Measurements from ENCODE around the gene MED12L. TPM values are rescaled to one million over a fixed set of nuclear protein-coding genes. Genes with fewer than 3 reads are reported as not detected.

The MED12L gene
- polyA plus RNA-seq, 1 of the 3 experiments (the other 2 are of a cell fraction): 0.03 TPM

DNA sequence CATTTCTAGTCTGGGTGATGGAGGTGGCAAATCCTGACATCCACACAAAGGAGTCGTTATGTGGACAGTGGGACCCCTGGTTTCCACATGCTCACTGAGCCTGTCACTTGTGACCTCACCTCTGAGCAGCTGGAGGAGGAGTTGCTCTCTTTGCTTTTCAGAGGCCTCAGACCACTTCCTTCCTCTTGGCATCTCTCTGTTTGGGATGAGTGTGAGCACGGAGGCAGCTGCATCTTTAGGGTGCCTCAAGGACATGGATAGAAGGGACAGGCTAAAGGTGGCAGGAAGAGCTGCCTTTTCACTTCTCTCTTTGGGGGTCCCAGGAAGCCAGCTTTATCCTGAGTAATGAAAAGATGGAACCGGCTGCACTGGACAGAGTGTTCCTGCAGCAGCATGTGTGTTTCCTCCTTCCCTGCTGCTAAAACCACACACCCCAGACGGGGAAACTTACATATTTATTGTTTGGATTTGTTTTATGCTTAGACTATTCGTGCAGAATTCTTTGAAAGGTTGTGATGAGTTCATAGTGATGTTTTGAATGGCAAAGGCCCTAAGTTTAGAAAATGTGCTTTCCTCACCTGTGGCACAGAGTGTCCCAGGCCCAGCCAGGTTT, 85.8 kb downstream of the MED12L start:
- Histone ChIP-seq H2AFZ (ENCODE audit: low read depth) (no peak overlapping the region), H3F3A (replicated peaks; ENCODE audit: insufficient read depth) (no peaks in the 10 kb centered on the region), H3K4me3 (ENCODE audit: low read depth in 2 of 2, low read length in 1 of 2) (no peak overlapping the region), H3K27me3 (ENCODE audit: insufficient read depth) (0 out of 2 replicates have a peak, but pooled peaks cover 5% of the 10 kb centered on the region), H3K27ac (ENCODE audit: low read depth in 2 of 2, low read length in 1 of 2) (no peak overlapping the region), H3K4me2 (no peak overlapping the region), H3K9me3 (no peaks in the 10 kb centered on the region), H3K4me1 (ENCODE audit: control insufficient read depth in 1 of 2, insufficient read depth in 2 of 2, low read depth in 1 of 2, low read length in 1 of 2) (no peaks in the 10 kb centered on the region; a peak in 1 of 4 replicates), H3K9me2 (no peaks in the 10 kb centered on the region), H3K36me3 (replicated peaks in 1 of 2; ENCODE audit: control insufficient read depth in 1 of 2, insufficient read depth in 2 of 2, low read length in 1 of 2) (no peaks in the 10 kb centered on the region), H3K79me2 (ENCODE audit: insufficient read depth) (no peaks in the 10 kb centered on the region), H4K20me1 (ENCODE audit: insufficient read depth) (no peaks in the 10 kb centered on the region), H3K9ac (no peak overlapping the region)
- DNase-seq: no peak
- ChIA-PET CTCF (interaction anchor here (1.9 to 6.5 kb wide), 2 partner anchors 56 to 107 kb away, joined by 10 to 106 read pairs; partner anchors contain the start of gene P2RY14), POLR2A (no interaction called here)
- TF ChIP-seq TEAD4 (IDR thresholded peaks at IDR 0.05; ENCODE audit: borderline replicate concordance, insufficient read depth) (no peak), MEF2A (IDR thresholded peaks at IDR 0.05; ENCODE audit: borderline replicate concordance, low read depth) (no peak)
- WGBS (ENCODE audit: low lambda C conversion rate): 70% methylated on average over 5 of the region's 5 CpGs

DNA sequence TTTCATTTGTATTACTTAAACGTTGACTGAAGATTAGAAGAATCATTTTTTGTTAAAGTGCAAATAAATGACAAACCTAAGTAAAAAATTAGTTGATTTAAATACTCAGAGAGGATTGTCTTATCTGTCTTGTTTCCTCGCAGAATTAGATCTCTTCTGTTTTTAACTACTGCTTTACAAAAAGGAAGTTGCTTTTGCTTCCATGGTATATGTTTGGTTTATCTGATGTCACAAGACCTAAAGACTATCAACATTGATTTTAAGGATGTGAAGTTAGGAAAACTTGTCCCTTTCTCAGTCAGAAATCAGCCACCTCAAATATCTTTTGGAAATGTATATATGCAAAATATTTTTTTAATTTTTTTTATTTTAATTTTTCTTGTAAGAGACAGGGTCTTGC, 88.9 kb downstream of the MED12L start:
- H3K4me3 ChIP-seq (ENCODE audit: low read depth in 2 of 2, low read length in 1 of 2): no peak overlapping the region
- H3F3A ChIP-seq (replicated peaks; ENCODE audit: insufficient read depth): no peaks in the 10 kb centered on the region
- no peaks in the 10 kb centered on the region for H3K9me3 ChIP-seq
- no peaks in the 10 kb centered on the region for H3K9me2 ChIP-seq
- H3K4me2 ChIP-seq: no peak overlapping the region
- no peaks in the 10 kb centered on the region for H3K79me2 ChIP-seq (ENCODE audit: insufficient read depth)
- H3K27ac ChIP-seq (ENCODE audit: low read depth in 2 of 2, low read length in 1 of 2): no peak overlapping the region
- H4K20me1 ChIP-seq (ENCODE audit: insufficient read depth): no peaks in the 10 kb centered on the region
- H3K27me3 ChIP-seq (ENCODE audit: insufficient read depth): no peaks in the 10 kb centered on the region; the same call in 1 of the 2 replicates
- 71% methylated on average over 2 of the region's 2 CpGs for WGBS (ENCODE audit: low lambda C conversion rate)
- H2AFZ ChIP-seq (ENCODE audit: low read depth): no peak overlapping the region
- H3K4me1 ChIP-seq (ENCODE audit: control insufficient read depth in 1 of 2, insufficient read depth in 2 of 2, low read depth in 1 of 2, low read length in 1 of 2): peaks cover 0 to under 1% of the 10 kb centered on the region in 2 experiments; a peak in 1 of 4 replicates
- TF ChIP-seq USF2 (IDR thresholded peaks at IDR 0.05; ENCODE audit: borderline replicate concordance, low read depth, low read length) (no peak), NRF1 (IDR thresholded peaks at IDR 0.05; ENCODE audit: low read depth, low read length) (no peak), RFX5 (IDR thresholded peaks at IDR 0.05; ENCODE audit: low read length) (no peak)
- TF ChIP-seq, protein P1, sequence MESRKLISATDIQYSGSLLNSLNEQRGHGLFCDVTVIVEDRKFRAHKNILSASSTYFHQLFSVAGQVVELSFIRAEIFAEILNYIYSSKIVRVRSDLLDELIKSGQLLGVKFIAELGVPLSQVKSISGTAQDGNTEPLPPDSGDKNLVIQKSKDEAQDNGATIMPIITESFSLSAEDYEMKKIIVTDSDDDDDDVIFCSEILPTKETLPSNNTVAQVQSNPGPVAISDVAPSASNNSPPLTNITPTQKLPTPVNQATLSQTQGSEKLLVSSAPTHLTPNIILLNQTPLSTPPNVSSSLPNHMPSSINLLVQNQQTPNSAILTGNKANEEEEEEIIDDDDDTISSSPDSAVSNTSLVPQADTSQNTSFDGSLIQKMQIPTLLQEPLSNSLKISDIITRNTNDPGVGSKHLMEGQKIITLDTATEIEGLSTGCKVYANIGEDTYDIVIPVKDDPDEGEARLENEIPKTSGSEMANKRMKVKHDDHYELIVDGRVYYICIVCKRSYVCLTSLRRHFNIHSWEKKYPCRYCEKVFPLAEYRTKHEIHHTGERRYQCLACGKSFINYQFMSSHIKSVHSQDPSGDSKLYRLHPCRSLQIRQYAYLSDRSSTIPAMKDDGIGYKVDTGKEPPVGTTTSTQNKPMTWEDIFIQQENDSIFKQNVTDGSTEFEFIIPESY (IDR thresholded peaks at IDR 0.05; ENCODE audit: borderline replicate concordance, low read depth): no peak
- no peak overlapping the region for H3K9ac ChIP-seq
- no peak for DNase-seq
- ChIA-PET POLR2A (no interaction called here), CTCF (no interaction called here)
- no peaks in the 10 kb centered on the region for H3K36me3 ChIP-seq (replicated peaks in 1 of 2; ENCODE audit: control insufficient read depth in 1 of 2, insufficient read depth in 2 of 2, low read length in 1 of 2)

GRCh38 chr3:151175952-151176351, 90.5 kb downstream of the MED12L start:
- Histone ChIP-seq H3K27ac (ENCODE audit: low read depth in 2 of 2, low read length in 1 of 2) (no peak overlapping the region), H3K4me2 (no peak overlapping the region), H3K79me2 (ENCODE audit: insufficient read depth) (no peaks in the 10 kb centered on the region), H2AFZ (ENCODE audit: low read depth) (no peak overlapping the region), H3K36me3 (replicated peaks in 1 of 2; ENCODE audit: control insufficient read depth in 1 of 2, insufficient read depth in 2 of 2, low read length in 1 of 2) (no peaks in the 10 kb centered on the region), H3K4me3 (ENCODE audit: low read depth in 2 of 2, low read length in 1 of 2) (no peak overlapping the region), H3K4me1 (ENCODE audit: control insufficient read depth in 1 of 2, insufficient read depth in 2 of 2, low read depth in 1 of 2, low read length in 1 of 2) (peaks cover 0 to 2% of the 10 kb centered on the region in 2 experiments; a peak in 2 of 4 replicates), H4K20me1 (ENCODE audit: insufficient read depth) (no peaks in the 10 kb centered on the region), H3K9me2 (no peaks in the 10 kb centered on the region), H3K9me3 (no peaks in the 10 kb centered on the region), H3F3A (replicated peaks; ENCODE audit: insufficient read depth) (no peaks in the 10 kb centered on the region), H3K9ac (no peak overlapping the region), H3K27me3 (ENCODE audit: insufficient read depth) (no peaks in the 10 kb centered on the region; the same call in 1 of the 2 replicates)
- no peak for DNase-seq
- no peak for TF ChIP-seq MXI1 (IDR thresholded peaks at IDR 0.05; ENCODE audit: low read depth, low read length)
- POLR2A ChIA-PET: no interaction called here
- CTCF ChIA-PET: no interaction called here
- 80% methylated on average over 2 of the region's 2 CpGs for WGBS (ENCODE audit: low lambda C conversion rate)

Measured in SK-N-SH (cell line).